Mesodermal cell (in vitro differentiated cells): ENCODE measurements around the gene UBE2L3.
"Not testable (repeated sequence)": the region's sequence is repeated elsewhere in the genome, so short reads cannot be mapped to it uniquely, and the experiment has no call there.

Experiments used
- H3K27ac ChIP-seq: 2 replicates; pipeline ENCODE4 v1.7.0; 2013; ENCODE audit warnings: mild to moderate bottlenecking, low read depth, low read length, moderate library complexity; ENCODE audit not compliant: severe bottlenecking
- H3K36me3 ChIP-seq: 2 replicates; pipeline ENCODE4 v1.7.1; 2013; ENCODE audit warnings: mild to moderate bottlenecking, low read length, moderate library complexity; ENCODE audit not compliant: control insufficient read depth, insufficient read depth
- H3K4me1 ChIP-seq: one replicate; pipeline ENCODE4 v1.7.1; 2013; ENCODE audit warnings: mild to moderate bottlenecking, low read length; ENCODE audit not compliant: insufficient read depth, control insufficient read depth, poor library complexity, severe bottlenecking
- H3K4me3 ChIP-seq: 2 replicates; pipeline ENCODE4 v1.7.0; 2013; ENCODE audit warnings: low read length, control low read depth, mild to moderate bottlenecking; ENCODE audit not compliant: insufficient read depth, poor library complexity, severe bottlenecking; ENCODE audit errors: extremely low read depth
- H3K9me3 ChIP-seq: 2 replicates; pipeline ENCODE4 v1.7.1; 2013; ENCODE audit warnings: mild to moderate bottlenecking, low read length, moderate library complexity; ENCODE audit not compliant: control insufficient read depth
- WGBS, 2 experiments: methylation state at CpG; one replicate each; pipeline ENCODE4 v1.1.5; 2013; ENCODE audit warnings: missing lambda C conversion rate in 2 of 2; ENCODE audit not compliant: insufficient coverage in 2 of 2; 5-methylcytosine and 5-hydroxymethylcytosine counted together

Gene UBE2L3

DNA sequence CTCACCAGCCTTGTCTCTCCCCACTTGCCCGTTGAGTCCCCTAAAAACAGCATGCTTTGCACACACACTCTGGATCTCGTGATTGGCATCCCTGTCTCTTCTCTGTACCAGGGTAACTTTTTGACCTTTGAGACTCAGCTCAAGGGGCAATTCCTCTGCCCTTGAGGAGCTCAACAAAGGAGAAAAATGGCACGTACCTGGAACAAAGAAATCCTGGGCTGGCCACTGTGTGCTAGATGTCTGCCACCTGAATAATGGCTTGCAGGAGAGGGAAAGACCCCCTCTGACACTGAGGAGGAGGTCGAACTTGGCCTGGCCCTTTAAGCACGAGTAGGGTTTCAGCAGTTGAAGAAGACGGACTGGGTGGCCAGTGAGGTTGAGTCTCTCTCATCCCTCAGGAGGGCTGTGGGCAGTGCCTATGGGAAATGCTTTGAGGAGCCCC, 5.8 kb downstream of the UBE2L3 start:
- WGBS, 2 experiments, result 94 to 95% methylated on average over 6 of the region's 6 CpGs
- Histone ChIP-seq H3K36me3 (peaks cover 50% of the 10 kb centered on the region), H3K27ac (no peak overlapping the region), H3K4me3 (no peak overlapping the region), H3K4me1 (peaks cover 18% of the 10 kb centered on the region), H3K9me3 (no peaks in the 10 kb centered on the region)

DNA sequence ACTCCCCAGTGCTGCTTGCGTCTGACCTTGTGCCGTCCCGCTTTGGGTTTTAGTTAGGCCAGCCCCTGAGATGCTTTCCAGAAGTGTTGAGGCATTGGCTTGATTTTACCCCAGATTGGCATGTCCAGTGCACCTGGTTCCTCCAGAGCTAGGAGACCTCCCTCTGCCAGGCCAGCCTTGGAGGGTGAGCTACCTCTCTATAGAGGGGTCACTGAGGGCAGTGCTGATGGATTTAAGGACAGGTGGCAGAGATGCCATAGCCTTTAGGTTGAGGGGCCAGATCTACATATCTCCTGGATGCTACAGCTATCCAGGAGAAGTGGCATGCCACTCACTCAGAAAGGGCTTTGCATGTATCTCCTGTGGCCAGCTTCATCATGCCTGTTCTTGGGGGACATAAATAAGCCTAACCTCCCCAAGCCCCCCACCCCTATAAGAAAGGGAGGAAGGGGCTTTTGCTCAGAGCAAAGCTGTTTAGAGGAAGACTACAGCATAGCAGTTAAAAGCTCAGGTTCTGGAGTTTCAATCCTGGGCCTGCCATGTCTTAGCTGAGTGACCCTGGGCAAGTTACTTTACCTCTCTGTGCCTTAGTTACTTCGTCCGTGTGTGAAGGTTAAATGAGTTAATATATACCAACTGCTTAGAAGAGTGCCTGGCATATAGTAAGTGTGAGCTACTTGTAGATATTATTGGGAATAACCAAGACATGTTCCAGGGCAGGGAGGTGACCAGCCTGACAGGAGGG, 6.4 kb downstream of the UBE2L3 start:
- WGBS, 2 experiments, result 96 to 100% methylated on average over 5 of the region's 5 CpGs
- Histone ChIP-seq H3K36me3 (peaks cover 54% of the 10 kb centered on the region), H3K4me1 (peaks cover 18% of the 10 kb centered on the region), H3K27ac (no peak overlapping the region), H3K4me3 (no peak overlapping the region), H3K9me3 (no peaks in the 10 kb centered on the region)

DNA sequence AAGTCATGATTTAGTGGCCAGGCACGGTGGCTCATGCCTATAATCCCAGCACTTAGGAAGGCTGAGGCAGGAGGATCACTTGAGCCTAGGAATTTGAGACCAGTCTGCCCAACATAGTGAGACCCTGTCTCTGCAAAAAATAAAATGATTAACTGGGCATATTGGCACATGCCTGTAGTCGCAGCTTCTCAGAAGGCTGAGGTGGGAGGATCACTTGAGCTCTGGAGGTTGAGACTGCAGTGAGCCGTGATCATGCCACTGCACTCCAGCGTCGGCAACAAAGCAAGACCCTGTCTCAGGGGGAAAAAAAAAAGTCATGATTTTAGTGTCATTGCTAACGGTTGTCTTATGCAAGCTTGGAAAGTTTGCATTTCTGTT, 11.9 kb downstream of the UBE2L3 start:
- Histone ChIP-seq H3K9me3 (no peaks in the 10 kb centered on the region), H3K4me1 (no peaks in the 10 kb centered on the region), H3K27ac (no peak overlapping the region), H3K36me3 (peaks cover 28% of the 10 kb centered on the region), H3K4me3 (no peak overlapping the region)
- WGBS, 2 experiments, result 93 to 96% methylated on average over 5 to 6 of the region's 6 CpGs

GRCh38 chr22:21580623-21581007, 13.1 kb downstream of the UBE2L3 start:
- H3K4me1 ChIP-seq, H3K9me3 ChIP-seq, H3K4me3 ChIP-seq, H3K27ac ChIP-seq: not testable (repeated sequence)
- H3K36me3 ChIP-seq, result peaks cover 31% of the 10 kb centered on the region
- WGBS, 2 experiments, result 92 to 99% methylated on average over 6 to 7 of the region's 9 CpGs

- H3K36me3 ChIP-seq, result peaks cover 36% of the 10 kb centered on the region
- H3K4me1 ChIP-seq, H3K9me3 ChIP-seq, H3K27ac ChIP-seq, H3K4me3 ChIP-seq: not testable (repeated sequence)
- WGBS, 2 experiments, result 83 to 96% methylated on average over 5 to 6 of the region's 10 CpGs
Observed at GRCh38 chr22:21581009-21581713, 13.6 kb downstream of the UBE2L3 start.

DNA sequence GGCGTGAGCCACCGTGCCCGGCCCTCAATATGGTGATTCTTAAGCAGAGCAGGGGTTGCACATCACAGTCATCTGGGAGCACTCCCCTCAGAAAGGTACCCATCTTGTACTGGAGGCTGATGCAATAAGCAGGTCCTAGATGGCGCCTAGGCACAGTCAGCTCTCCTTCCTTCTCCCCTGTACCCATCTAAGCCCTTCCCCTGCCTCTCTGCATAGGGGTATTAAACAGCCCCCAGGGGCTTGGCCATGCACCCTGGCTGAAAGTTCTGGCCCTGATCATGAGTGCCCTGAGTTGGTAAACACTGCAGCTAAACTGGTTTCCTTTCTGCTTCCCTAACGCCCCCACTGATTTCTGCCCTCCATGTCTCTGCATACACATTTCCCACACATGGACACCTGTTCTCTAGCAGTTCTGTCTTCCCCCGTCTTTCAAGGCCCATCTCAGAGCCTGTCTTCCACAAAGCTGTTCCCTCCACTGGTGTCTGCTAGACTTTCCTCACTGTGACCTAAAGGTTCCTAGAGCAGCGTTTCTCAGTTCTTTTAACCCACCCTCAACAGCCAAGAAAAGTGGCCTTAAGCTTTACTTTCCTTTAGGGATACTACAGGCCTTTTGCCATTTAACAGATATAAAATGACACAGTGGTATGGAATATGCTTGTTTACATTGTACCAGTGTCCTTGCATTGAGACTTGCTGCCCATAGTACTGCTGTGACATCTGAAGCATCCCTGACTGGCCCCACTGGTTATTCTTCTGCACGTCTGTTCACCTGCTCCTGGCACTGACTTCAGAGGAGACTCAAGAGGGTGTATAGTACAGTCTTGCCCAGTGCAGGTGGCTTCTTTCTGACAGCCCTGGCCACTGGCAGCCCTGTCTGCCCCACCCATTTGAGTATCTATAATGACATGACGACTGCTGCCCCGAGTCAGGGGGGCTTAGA, 15.6 kb downstream of the UBE2L3 start:
- no peak overlapping the region for H3K27ac ChIP-seq
- H3K4me3 ChIP-seq, result no peak overlapping the region
- H3K9me3 ChIP-seq, result no peaks in the 10 kb centered on the region
- H3K36me3 ChIP-seq, result peaks cover 32% of the 10 kb centered on the region
- 97 to 99% methylated on average over 8 to 9 of the region's 10 CpGs for WGBS, 2 experiments
- H3K4me1 ChIP-seq, result no peaks in the 10 kb centered on the region

DNA sequence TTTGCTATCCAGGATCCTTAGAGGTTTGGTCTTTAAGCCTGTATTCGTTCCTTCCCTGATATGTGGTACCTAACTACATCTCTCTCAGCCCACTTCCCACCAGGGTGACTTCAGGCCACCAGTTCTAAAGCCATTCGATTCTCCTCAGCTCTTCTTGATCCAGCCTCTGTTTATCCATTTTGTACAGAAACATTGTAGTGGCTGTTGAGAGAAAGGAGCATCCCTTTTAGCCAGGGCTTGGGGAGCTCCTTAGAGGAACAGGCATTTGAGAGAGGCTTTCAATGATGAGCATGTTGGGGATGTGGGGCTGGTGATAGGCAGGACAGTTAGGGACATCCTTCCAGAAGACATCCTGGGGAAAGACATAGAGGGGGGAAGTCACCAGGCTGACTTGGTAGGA, 17.9 kb downstream of the UBE2L3 start:
- H3K36me3 ChIP-seq, result peaks cover 34% of the 10 kb centered on the region
- H3K4me3 ChIP-seq, result no peak overlapping the region
- WGBS, 2 experiments, result no CpG with 5 or more reads among the region's 2 CpGs
- no peaks in the 10 kb centered on the region for H3K9me3 ChIP-seq
- H3K27ac ChIP-seq, result no peak overlapping the region
- no peaks in the 10 kb centered on the region for H3K4me1 ChIP-seq

DNA sequence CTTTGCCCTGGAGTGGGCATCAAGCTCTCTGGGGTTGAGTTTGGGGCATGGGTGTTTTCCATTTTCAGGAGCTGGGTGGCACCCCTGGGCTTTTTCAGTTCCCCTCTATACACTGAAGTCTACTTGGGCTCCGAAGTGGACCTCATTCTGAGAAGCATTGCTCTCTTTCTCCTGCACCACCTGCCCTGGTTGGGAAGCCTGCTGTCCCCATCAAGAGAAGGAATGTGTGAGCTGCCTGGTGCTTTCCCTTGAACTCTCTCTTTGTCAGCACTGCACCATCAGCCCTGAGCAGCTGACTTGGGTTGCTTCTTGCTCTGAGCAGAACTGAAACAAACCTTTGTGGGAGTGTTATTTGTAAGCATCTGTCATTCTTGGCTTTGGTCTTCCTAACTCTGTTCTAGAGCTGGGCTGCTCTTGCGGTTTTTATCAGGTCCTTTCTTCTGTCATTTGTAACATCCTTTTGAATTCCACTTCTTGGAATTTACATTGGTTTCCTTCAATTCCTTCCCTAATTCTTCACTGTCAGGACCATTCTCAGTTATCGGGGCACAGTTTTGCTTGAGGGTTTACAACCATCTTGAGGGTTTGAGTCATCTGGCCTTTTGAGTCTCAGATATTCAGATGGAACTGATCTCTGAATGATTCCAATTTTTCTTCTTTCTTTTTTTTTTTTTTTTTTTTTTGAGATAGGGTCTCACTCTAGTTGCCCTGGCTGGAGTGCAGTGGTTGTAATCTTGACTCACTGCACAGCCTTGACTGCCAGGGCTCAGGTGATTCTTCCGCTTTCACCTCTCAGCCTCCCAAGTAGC, 20.5 kb downstream of the UBE2L3 start:
- 93 to 100% methylated on average over 3 of the region's 4 CpGs for WGBS, 2 experiments
- no peaks in the 10 kb centered on the region for H3K4me1 ChIP-seq

DNA sequence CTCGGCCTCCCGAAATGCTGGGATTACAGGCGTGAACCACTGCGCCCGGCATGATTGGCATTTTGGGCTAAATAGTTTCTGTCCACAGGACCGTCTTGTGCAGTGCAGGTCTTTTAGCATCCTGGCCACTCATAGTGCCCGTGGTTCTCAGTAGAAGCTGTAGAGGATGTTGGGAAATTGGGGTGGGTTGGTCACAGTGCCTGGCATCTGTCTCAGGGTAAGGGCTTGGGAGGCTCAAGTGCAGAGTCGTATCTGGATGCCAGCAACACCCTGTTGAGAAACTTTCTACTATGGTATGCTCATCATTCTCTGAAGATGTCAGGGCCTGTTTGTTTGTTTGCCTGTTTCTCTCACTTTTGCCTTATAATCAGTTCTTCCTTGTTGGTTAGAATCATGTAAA, 21.9 kb downstream of the UBE2L3 start:
- H3K27ac ChIP-seq, result no peak overlapping the region
- peaks cover 51% of the 10 kb centered on the region for H3K36me3 ChIP-seq
- no peaks in the 10 kb centered on the region for H3K9me3 ChIP-seq
- H3K4me3 ChIP-seq, result no peak overlapping the region
- 86 to 87% methylated on average over 6 to 8 of the region's 8 CpGs for WGBS, 2 experiments
- no peaks in the 10 kb centered on the region for H3K4me1 ChIP-seq

More for the DNA sequence above, 20.5 kb downstream of the UBE2L3 start:
- peaks cover 46% of the 10 kb centered on the region for H3K36me3 ChIP-seq
- H3K4me3 ChIP-seq, result no peak overlapping the region
- no peak overlapping the region for H3K27ac ChIP-seq
- no peaks in the 10 kb centered on the region for H3K9me3 ChIP-seq
